ENCODE data around the gene BAZ2B.
"Not testable (repeated sequence)": the region's sequence is repeated elsewhere in the genome, so short reads cannot be mapped to it uniquely, and the experiment has no call there.

- TF ChIP-seq, protein P1, sequence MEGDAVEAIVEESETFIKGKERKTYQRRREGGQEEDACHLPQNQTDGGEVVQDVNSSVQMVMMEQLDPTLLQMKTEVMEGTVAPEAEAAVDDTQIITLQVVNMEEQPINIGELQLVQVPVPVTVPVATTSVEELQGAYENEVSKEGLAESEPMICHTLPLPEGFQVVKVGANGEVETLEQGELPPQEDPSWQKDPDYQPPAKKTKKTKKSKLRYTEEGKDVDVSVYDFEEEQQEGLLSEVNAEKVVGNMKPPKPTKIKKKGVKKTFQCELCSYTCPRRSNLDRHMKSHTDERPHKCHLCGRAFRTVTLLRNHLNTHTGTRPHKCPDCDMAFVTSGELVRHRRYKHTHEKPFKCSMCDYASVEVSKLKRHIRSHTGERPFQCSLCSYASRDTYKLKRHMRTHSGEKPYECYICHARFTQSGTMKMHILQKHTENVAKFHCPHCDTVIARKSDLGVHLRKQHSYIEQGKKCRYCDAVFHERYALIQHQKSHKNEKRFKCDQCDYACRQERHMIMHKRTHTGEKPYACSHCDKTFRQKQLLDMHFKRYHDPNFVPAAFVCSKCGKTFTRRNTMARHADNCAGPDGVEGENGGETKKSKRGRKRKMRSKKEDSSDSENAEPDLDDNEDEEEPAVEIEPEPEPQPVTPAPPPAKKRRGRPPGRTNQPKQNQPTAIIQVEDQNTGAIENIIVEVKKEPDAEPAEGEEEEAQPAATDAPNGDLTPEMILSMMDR (IDR thresholded peaks at IDR 0.05): not testable (repeated sequence)
- not testable (repeated sequence) for TF ChIP-seq POLR2A (IDR thresholded peaks at IDR 0.05)
These were observed 9.3 kb upstream of the BAZ2B start for GRCh38 chr2:159625628-159626027.

Measured in lower leg skin (tissue), 3 donors.